ENCODE data around the gene CNTRL. TPM values are rescaled to one million over a fixed set of nuclear protein-coding genes. Genes with fewer than 3 reads are reported as not detected.

CNTRL gene
- total and polyA plus RNA-seq, 4 experiments from 2014 or later: 1.5 to 122 (median 78.5) TPM

DNA sequence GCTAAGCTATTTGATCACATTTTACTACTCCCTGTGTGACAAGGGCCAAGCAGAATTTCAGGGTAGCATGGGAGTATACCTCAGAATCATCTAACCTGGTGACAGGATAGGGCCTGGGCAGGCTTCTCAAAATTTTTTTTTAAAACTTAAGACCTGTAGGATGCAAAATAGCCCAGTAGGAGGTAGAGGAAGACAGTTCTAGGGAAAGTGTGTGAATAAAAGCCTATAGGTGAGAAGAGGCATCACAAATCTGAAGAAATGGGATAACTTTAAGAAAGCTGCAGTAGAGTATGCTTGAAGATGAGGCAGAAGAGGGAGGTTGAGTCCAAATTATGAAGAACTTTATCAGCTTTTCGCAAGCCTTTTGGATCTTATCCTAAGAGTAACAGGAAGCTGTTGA lies 32.3 kb downstream of the CNTRL start:
- H3K4me3 Mint-ChIP-seq: no peak overlapping the region
- peaks cover 20 to 37% (median 22%) of the 10 kb centered on the region in 4 donors for H3K4me1 Mint-ChIP-seq
- peaks cover 17 to 20% of the 10 kb centered on the region in 2 donors for H3K36me3 Mint-ChIP-seq
- Histone ChIP-seq H3K4me3 (ENCODE audit: low read length in 2 of 2) (no peak overlapping the region), H3K27me3 (ENCODE audit: insufficient read depth, low read length) (no peaks in the 10 kb centered on the region), H3K27ac (ENCODE audit: low read depth, low read length) (no peak overlapping the region), H3K36me3 (ENCODE audit: insufficient read depth, low read length) (no peaks in the 10 kb centered on the region), H3K4me1 (ENCODE audit: insufficient read depth, low read length) (no peaks in the 10 kb centered on the region), H3K9me3 (ENCODE audit: control insufficient read depth in 1 of 2, low read length in 2 of 2) (no peaks in the 10 kb centered on the region)
- ChIA-PET POLR2A (ENCODE audit: partially characterized antibody) (interaction anchor here (0.8 to 1.6 kb wide), 3 partner anchors 15 to 216 kb away, joined by 3 to 6 read pairs (median 4); no protein-coding TSS in a partner anchor), CTCF (ENCODE audit: partially characterized antibody) (interaction anchor here (1.1 to 2.7 kb wide), 6 partner anchors 11 to 54 kb away, joined by 3 to 14 read pairs (median 6); no protein-coding TSS in a partner anchor)
- H3K9me3 Mint-ChIP-seq: peaks cover 0 to 7% (median 0%) of the 10 kb centered on the region in 8 donors
- intact Hi-C loops (cut with micrococcal nuclease): loop anchor here (2.0 to 5.0 kb wide), 4 partner anchors 26 to 294 kb away; no protein-coding TSS in a partner anchor
- DNase-seq: peak in 4 of 5 donors; percentile 37 to 48 (median 42)
- no peaks in the 10 kb centered on the region for H3K27me3 Mint-ChIP-seq
- peak overlapping the region in 6 of 7 donors; percentile 9 to 80 (median 44) for H3K27ac Mint-ChIP-seq

DNA sequence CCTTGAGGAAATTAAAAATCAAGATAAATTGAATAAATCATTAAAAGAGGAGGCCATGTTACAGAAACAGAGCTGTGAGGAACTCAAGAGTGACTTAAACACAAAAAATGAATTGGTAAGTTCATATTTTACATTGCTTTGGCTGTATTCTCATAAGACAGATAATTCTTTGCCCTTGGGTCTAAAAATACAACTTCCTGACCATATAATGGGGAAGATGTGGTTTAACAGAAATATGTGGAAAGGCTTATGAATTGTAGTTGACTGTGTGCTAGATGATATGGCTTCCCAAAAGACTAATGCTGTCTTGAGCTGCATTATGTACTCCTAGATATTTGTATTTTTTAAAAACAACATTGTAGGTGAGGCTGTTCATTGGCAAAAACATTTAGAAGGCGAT lies 33.1 kb downstream of the CNTRL start:
- ChIA-PET CTCF (ENCODE audit: partially characterized antibody) (interaction anchor here (1.3 to 2.7 kb wide), 4 partner anchors 13 to 40 kb away, joined by 6 to 14 read pairs (median 8); no protein-coding TSS in a partner anchor), POLR2A (ENCODE audit: partially characterized antibody) (interaction anchor here (1.4 to 1.6 kb wide), 2 partner anchors 14 to 25 kb away, joined by 4 to 6 read pairs; no protein-coding TSS in a partner anchor)
- no peaks in the 10 kb centered on the region for H3K27me3 Mint-ChIP-seq
- DNase-seq: no peak
- no peaks in the 10 kb centered on the region for H3K4me1 ChIP-seq (ENCODE audit: insufficient read depth, low read length)
- peaks cover 0 to 2% (median 0%) of the 10 kb centered on the region in 8 donors for H3K9me3 Mint-ChIP-seq
- intact Hi-C loops (cut with micrococcal nuclease): loop anchor here (2.0 to 5.0 kb wide), 4 partner anchors 25 to 293 kb away; no protein-coding TSS in a partner anchor
- no peaks in the 10 kb centered on the region for H3K9me3 ChIP-seq (ENCODE audit: control insufficient read depth in 1 of 2, low read length in 2 of 2)
- H3K27ac Mint-ChIP-seq: peak overlapping the region in 2 of 7 donors; percentile 25 to 42
- no peaks in the 10 kb centered on the region for H3K27me3 ChIP-seq (ENCODE audit: insufficient read depth, low read length)
- no peak overlapping the region for H3K4me3 ChIP-seq (ENCODE audit: low read length in 2 of 2)
- no peak overlapping the region for H3K4me3 Mint-ChIP-seq
- H3K36me3 Mint-ChIP-seq: peaks cover 12 to 20% of the 10 kb centered on the region in 2 donors
- peaks cover 21 to 33% (median 22%) of the 10 kb centered on the region in 4 donors for H3K4me1 Mint-ChIP-seq
- H3K36me3 ChIP-seq (ENCODE audit: insufficient read depth, low read length): no peaks in the 10 kb centered on the region
- H3K27ac ChIP-seq (ENCODE audit: low read depth, low read length): no peak overlapping the region

DNA sequence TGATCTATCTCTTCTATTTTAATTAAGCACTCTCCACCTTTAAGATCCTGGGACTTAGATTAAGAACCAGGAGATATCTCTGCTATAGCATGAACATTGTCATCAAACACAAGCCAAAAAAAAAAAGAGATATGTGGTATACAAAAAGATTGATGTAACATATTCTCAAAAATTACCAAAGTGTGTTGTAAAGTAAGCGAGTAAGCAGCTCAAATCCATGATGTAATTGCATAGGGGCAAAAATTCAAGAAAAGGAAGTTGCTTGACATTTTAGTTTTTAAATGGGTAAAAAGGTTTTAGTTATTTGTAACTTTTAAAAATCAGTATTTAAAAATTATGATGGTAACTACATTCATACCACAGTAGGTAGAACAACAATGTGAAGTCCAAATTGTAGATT lies 40.7 kb downstream of the CNTRL start:
- Mint-ChIP-seq H3K9me3 (no peaks in the 10 kb centered on the region), H3K27ac (peak overlapping the region in 2 of 7 donors; percentile 67 to 70), H3K4me3 (no peak overlapping the region), H3K36me3 (peaks cover 28 to 35% of the 10 kb centered on the region in 2 donors), H3K27me3 (no peaks in the 10 kb centered on the region), H3K4me1 (peaks cover 5 to 12% (median 9%) of the 10 kb centered on the region in 4 donors)
- no peak for DNase-seq
- CTCF ChIA-PET (ENCODE audit: partially characterized antibody): interaction anchor here (0.7 kb wide), 1 partner anchor 96 kb away, joined by 3 read pairs; no protein-coding TSS in a partner anchor
- H3K4me3 ChIP-seq (ENCODE audit: low read length in 2 of 2): no peak overlapping the region
- H3K4me1 ChIP-seq (ENCODE audit: insufficient read depth, low read length): peaks cover 9% of the 10 kb centered on the region
- no peak overlapping the region for H3K27ac ChIP-seq (ENCODE audit: low read depth, low read length)
- intact Hi-C loops (cut with micrococcal nuclease): no loop called here
- H3K27me3 ChIP-seq (ENCODE audit: insufficient read depth, low read length): no peaks in the 10 kb centered on the region
- POLR2A ChIA-PET (ENCODE audit: partially characterized antibody): interaction anchor here (0.6 to 1.1 kb wide), 2 partner anchors 44 to 94 kb away, joined by 3 to 4 read pairs; no protein-coding TSS in a partner anchor
- H3K36me3 ChIP-seq (ENCODE audit: insufficient read depth, low read length): peaks cover 7% of the 10 kb centered on the region
- H3K9me3 ChIP-seq (ENCODE audit: control insufficient read depth in 1 of 2, low read length in 2 of 2): no peaks in the 10 kb centered on the region

DNA sequence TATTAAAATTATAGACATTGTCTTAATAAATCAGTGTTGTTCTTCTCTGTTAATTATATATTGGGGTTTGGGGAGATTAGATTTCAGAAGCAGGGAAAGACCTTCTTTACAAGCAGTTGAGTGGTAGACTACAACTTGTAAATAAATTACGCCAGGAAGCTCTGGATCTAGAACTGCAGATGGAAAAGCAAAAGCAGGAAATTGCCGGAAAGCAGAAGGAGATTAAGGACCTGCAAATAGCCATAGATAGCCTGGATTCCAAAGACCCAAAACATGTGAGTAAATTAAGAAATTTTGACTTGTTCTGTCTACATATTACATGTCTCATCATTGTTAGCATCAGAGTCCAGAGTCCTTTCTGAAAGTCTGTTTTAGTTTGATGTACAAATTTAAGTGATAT lies 43.5 kb downstream of the CNTRL start:
- Histone ChIP-seq H3K27ac (ENCODE audit: low read depth, low read length) (no peak overlapping the region), H3K36me3 (ENCODE audit: insufficient read depth, low read length) (peaks cover 7% of the 10 kb centered on the region), H3K4me3 (ENCODE audit: low read length in 2 of 2) (no peak overlapping the region), H3K9me3 (ENCODE audit: control insufficient read depth in 1 of 2, low read length in 2 of 2) (no peaks in the 10 kb centered on the region), H3K27me3 (ENCODE audit: insufficient read depth, low read length) (no peaks in the 10 kb centered on the region), H3K4me1 (ENCODE audit: insufficient read depth, low read length) (peaks cover 29% of the 10 kb centered on the region)
- H3K4me1 Mint-ChIP-seq: peaks cover 17 to 36% (median 25%) of the 10 kb centered on the region in 4 donors
- POLR2A ChIA-PET (ENCODE audit: partially characterized antibody): no interaction called here
- H3K9me3 Mint-ChIP-seq: no peaks in the 10 kb centered on the region
- H3K36me3 Mint-ChIP-seq: peaks cover 19 to 39% of the 10 kb centered on the region in 2 donors
- H3K27me3 Mint-ChIP-seq: no peaks in the 10 kb centered on the region
- peak overlapping the region in 4 of 7 donors; percentile 17 to 76 (median 48) for H3K27ac Mint-ChIP-seq
- H3K4me3 Mint-ChIP-seq: no peak overlapping the region
- CTCF ChIA-PET (ENCODE audit: partially characterized antibody): no interaction called here
- intact Hi-C loops (cut with micrococcal nuclease): no loop called here
- DNase-seq: no peak

DNA sequence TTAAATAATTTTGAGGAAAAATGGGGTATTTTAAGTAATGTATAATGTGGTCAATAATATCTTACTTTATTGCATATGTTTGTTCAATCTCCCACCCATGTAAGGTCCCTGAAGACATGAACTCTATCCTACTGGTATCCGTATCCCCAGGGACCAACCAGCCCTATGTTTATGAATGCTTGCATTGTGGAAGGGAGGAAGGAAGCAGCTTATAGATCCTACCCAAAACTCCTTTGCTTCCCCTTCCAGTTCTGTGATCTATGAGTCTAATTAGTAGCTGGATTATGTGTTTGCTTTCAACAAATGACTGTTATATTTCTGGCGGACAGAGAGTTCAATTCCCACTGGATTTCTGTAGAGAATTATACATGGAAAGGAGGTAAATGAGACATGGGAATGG lies 45.6 kb downstream of the CNTRL start:
- Histone ChIP-seq H3K27me3 (ENCODE audit: insufficient read depth, low read length) (no peaks in the 10 kb centered on the region), H3K4me3 (ENCODE audit: low read length in 2 of 2) (no peak overlapping the region), H3K4me1 (ENCODE audit: insufficient read depth, low read length) (peaks cover 48% of the 10 kb centered on the region), H3K36me3 (ENCODE audit: insufficient read depth, low read length) (peaks cover 8% of the 10 kb centered on the region), H3K27ac (ENCODE audit: low read depth, low read length) (peak overlapping the region; percentile 67), H3K9me3 (ENCODE audit: control insufficient read depth in 1 of 2, low read length in 2 of 2) (no peaks in the 10 kb centered on the region)
- Mint-ChIP-seq H3K9me3 (no peaks in the 10 kb centered on the region), H3K36me3 (peaks cover 27 to 38% of the 10 kb centered on the region in 2 donors), H3K4me3 (peak overlapping the region in 7 of 8 donors; percentile 2 to 61 (median 40)), H3K27ac (peak overlapping the region; percentile 61 to 93 (median 87)), H3K4me1 (peaks cover 29 to 54% (median 38%) of the 10 kb centered on the region in 4 donors), H3K27me3 (no peaks in the 10 kb centered on the region)
- CTCF ChIA-PET (ENCODE audit: partially characterized antibody): interaction anchor here (1.0 to 4.1 kb wide), 12 partner anchors 9 to 200 kb away, joined by 3 to 46 read pairs (median 6); no protein-coding TSS in a partner anchor
- POLR2A ChIA-PET (ENCODE audit: partially characterized antibody): interaction anchor here (1.1 to 6.1 kb wide), 7 partner anchors 10 to 327 kb away, joined by 3 to 104 read pairs (median 6); partner anchors contain the start of genes FBXW2 and RAB14
- intact Hi-C loops (cut with micrococcal nuclease): loop anchor here (5.0 kb wide), 1 partner anchor 37 kb away; no protein-coding TSS in a partner anchor
- DNase-seq: no peak

DNA sequence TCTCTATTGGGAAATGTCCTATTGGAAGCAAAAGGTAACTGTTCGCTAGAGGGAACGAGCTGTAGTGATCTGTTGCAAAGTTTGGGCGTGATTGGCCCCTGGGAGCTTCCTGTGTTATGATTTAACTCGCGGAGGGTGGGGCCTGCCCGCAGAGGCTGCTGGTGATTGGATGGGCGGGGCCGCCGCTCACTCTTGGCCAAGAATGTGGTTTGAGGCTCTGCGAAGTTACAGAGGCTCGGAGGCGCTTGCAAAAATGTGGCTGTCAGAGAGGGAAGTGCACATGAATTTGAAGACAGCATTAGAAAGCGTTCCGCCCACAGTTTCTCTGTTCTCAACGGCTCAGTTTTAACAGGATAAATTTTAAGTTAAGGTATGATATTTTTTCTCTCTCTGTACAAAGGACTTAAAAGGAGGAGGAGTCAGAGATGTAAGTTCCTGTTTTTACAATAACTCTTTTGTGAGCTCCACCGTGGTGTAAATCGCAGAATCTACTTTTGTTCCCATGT lies 46.9 kb downstream of the CNTRL start:
- H3K4me1 Mint-ChIP-seq: peaks cover 32 to 61% (median 44%) of the 10 kb centered on the region in 4 donors
- Histone ChIP-seq H3K4me1 (ENCODE audit: insufficient read depth, low read length) (peaks cover 56% of the 10 kb centered on the region), H3K4me3 (ENCODE audit: low read length in 2 of 2) (peak overlapping the region; percentile 55 to 67), H3K36me3 (ENCODE audit: insufficient read depth, low read length) (peaks cover 17% of the 10 kb centered on the region), H3K27ac (ENCODE audit: low read depth, low read length) (peak overlapping the region; percentile 67), H3K9me3 (ENCODE audit: control insufficient read depth in 1 of 2, low read length in 2 of 2) (no peaks in the 10 kb centered on the region), H3K27me3 (ENCODE audit: insufficient read depth, low read length) (no peaks in the 10 kb centered on the region)
- peaks cover 0 to under 1% (median 0%) of the 10 kb centered on the region in 8 donors for H3K9me3 Mint-ChIP-seq
- ChIA-PET CTCF (ENCODE audit: partially characterized antibody) (interaction anchor here (0.6 to 4.1 kb wide), 25 partner anchors 10 to 342 kb away, joined by 3 to 46 read pairs (median 6); partner anchors contain the start of gene RAB14), POLR2A (ENCODE audit: partially characterized antibody) (interaction anchor here (0.7 to 6.1 kb wide), 37 partner anchors 9 to 410 kb away, joined by 3 to 104 read pairs (median 4); partner anchors contain the start of genes CNTRL, FBXW2, MEGF9 and PSMD5)
- H3K36me3 Mint-ChIP-seq: peaks cover 31 to 37% of the 10 kb centered on the region in 2 donors
- H3K4me3 Mint-ChIP-seq: peak overlapping the region; percentile 88 to 94 (median 90)
- no peaks in the 10 kb centered on the region for H3K27me3 Mint-ChIP-seq
- peak; percentile 94 to 98 (median 96) for DNase-seq
- intact Hi-C loops (cut with micrococcal nuclease): loop anchor here (1.0 to 5.0 kb wide), 5 partner anchors 9 to 81 kb away; no protein-coding TSS in a partner anchor
- peak overlapping the region; percentile 87 to 93 (median 91) for H3K27ac Mint-ChIP-seq

Measured in CD4-positive, alpha-beta memory T cell (primary cell).